Amygdala (tissue), 56 donors: ENCODE measurements around the gene CHST12.

Source experiments
- DNase-seq, 56 donors: peaks; one replicate each; lab custom pipeline; 2025; lab: John Stamatoyannopoulos, UW

CHST12 gene

DNA sequence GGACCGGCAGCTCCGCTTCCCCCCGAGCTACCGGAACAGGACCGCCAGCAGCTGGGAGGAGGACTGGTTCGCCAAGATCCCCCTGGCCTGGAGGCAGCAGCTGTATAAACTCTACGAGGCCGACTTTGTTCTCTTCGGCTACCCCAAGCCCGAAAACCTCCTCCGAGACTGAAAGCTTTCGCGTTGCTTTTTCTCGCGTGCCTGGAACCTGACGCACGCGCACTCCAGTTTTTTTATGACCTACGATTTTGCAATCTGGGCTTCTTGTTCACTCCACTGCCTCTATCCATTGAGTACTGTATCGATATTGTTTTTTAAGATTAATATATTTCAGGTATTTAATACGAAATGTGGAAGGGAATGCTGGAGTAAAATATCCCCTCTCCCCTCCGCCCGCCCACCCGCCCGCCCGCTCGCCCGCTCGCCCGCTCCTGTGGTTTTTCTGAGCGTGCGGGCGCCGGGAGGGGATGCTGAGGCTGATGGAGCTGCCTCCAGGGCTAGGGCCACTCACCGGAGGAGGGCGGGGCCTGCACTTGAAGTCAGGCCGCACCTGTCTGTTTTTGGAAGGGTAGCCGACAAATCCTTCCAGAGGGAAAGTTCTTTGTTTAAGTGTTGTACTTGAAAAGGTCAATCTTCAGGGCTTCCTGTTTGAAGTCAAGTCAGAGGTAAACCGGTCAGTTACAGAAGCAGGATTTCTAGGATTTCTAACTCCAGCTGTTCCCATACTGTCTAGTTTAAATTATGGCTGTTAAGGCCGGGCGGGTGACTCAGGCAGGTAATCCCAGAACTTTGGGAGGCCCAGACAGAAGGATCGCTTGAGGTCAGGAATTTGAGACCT is 30.5 kb downstream of the CHST12 start:
- no peak for DNase-seq

DNA sequence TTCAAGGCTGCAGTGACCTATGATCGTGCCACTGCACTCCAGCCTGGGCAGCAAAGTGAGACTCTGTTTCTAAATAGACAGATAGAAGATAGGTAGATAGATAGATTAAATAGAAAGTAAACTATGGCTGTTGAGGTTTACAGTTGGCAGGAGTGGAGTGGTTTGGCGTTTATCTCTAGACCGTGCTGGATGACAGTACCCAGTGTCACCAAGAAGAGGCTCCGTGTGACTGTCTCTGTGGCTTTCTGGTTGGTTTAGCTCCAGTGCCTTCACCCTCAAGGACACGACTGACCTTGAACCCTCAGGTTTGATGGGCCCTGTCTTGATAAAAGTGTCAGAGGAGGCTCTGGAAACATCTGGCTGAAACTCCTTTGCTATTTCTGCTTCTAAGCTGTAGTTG is 31.7 kb downstream of the CHST12 start:
- DNase-seq, result no peak

DNA sequence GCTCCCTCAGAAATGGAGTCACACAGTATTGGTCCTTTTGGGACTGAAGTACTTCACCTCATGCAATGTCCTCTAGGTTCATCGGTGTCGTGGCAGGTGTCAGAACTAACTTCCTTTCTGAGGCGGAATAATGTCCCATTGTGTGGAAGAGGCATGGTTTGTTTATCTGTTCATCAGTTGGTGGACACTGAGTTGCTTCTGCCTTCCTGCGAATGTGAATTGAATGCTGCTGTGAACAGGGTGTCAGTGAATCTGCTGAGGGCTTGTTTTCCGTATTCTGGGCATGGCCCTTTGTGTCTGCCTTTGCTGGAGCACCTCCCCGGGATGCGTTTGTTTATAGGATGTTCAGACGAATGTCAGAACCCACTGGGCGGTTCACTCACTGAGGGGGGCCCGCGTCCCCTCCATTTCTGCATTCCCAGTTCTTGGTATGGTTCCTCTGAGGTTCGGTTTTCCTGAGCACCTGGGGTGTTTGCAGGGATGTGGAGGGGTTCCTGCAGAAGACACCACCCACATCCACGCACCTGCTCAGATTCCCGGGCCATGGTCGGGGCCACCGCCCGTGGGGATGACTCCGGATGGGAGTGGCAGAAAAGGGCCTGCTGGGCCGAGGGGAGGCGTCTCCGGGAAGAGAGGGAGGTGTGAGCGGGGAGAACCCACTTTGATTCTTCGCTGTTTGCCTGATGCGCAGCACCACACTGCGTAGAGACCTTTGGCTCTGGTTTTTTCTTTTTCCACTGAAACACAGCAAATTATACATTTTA is 33.1 kb downstream of the CHST12 start:
- peak in 1 of 56 donors; percentile 10 for DNase-seq

DNA sequence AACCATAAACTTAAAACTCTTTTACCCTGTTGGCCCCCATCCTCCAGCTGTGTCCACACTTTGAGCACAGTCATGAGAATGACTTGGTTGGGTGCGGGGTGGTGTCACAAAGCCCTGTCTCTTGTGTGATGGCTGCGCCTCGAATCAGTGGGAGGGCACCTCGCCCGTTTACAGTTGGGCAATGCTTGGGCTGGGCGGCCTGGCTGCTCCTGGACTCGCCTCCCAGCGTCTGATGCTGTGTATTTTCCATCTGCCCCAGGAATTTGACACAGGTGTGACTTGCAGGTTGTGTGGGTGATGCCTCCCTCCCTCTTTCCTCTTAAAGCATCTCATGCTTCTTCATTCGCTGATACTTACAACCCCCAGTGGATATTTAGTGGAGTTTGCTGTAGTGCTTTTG is 33.7 kb downstream of the CHST12 start:
- DNase-seq, result no peak

DNA sequence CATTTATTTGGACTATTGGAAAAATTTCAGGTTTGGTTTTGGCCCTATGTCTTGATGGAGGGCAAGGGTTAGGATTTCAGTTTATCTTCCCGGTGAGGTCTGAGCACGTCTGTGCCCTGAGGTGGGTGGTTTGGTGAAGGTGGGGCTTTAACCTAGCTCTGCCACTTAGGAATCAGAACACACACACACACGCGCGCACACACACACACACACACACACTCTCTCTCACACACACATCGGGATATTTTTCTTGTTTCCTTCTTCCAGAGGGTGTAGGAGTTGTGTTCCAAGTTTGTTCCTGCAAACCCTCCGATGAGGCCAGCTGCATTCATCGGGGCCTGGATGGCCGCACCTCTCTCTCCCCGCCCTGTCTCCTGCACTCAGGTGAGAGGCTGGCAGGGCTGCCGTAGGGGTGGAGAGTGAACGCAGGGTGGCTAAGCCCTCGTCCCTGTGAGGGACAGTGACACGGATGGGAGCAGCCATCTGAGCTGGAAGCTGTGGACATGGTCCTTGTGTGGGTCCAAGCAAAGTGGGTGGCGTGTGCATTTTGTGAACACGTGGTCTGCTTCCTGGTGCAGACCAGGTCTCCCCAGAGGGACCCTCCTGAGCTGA is 34.2 kb downstream of the CHST12 start:
- DNase-seq, result no peak

GRCh38 chr7:2438186-2438585 is 34.8 kb downstream of the CHST12 start:
- DNase-seq, result no peak

DNA sequence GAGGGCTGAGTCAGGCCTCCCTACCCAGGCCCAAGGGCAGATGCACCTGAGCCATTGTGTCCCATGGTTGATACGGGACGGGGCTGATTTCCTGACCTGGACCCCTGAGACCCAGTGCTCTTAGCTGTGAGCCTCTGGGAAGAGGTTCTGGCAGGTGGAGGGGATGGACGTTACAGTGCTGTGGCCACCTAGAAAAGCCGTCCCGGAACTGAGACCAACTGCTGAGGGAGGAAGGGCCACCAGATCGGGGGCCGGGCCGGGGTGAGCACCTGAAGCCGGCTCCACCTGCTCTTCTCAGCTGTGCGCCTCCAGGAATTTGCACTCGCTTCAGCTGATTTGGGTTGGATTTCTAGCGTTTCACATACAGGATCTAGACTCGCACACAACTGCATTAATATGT is 35.4 kb downstream of the CHST12 start:
- no peak for DNase-seq

- DNase-seq, result no peak
Measured at GRCh38 chr7:2440608-2441245, 37.3 kb downstream of the CHST12 start.

DNA sequence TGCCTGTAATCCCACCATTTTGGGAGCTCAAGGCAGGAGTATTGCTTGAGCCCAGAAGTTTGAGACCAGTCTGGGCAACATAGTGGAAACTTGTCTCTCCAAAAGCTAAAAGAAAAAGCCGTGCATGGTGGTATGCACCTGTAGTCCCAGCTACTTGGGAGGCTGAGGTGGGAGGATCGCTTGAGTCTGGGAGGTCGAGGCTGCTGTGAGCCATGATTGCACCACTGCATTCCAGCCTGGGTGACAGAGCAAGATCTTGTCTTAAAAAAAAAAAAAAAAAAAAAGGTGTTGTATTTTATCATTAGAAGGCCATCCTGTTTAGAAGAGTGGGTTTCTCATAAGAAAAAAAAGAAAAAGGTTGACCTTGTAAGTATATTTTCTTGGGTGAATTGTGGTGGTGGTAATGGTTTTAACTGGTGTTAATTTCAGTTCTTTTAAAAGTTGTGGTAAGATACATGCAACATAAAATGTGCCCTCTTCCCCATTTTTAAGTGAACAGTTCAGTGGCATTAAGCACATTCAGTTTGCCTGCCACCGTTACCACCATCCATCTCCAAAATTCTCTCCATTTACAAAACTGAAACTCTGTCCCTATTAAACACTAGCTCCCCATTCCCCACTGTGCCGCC is 38.1 kb downstream of the CHST12 start:
- no peak for DNase-seq

DNA sequence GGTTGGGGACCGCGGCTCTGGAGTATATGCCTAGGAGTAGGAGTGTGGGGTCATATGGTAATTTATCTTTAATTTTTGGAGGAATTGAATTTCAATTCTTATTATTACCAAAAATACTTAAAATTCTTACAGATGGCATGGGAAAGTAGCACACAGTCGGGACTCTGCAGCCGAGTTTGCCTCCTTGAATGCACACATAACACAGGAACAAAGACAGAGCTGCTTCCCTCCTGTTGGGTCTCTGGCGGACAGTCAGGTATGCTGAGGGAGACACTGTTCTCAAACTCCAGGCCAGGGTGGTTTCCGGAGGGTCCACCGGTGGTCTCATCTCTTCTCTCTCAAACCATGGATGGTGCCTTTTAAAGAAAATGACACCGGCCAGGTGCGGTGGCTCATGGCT is 40.1 kb downstream of the CHST12 start:
- DNase-seq, result no peak

DNA sequence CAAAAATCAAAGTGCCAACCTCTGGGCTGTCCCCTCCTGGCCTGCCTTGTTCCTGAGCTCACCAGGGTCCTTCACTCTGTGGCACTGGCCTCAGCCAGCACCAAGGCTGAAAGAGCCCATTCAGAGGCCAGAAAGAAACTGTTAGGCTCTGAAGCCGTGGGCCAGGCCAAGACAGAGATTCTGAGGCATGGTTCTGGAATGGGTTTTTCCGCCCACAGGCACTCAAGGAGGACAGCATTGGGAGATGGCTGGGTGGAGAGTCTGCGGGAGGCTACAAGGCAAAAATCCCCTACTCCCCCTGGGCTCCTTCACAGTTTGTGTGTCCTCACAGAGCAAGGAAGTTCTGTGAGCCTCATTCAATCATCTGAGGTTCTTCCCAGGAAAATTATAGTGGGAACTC is 41.1 kb downstream of the CHST12 start:
- DNase-seq, result peak in 14 of 56 donors; percentile 7 to 51 (median 30)

- DNase-seq, result peak in 6 of 56 donors; percentile 11 to 59 (median 21)
Measured at GRCh38 chr7:2445047-2445446, 41.6 kb downstream of the CHST12 start.

- DNase-seq, result peak in 23 of 56 donors; percentile 18 to 71 (median 44)
Measured at GRCh38 chr7:2445898-2446555, 42.6 kb downstream of the CHST12 start.

DNA sequence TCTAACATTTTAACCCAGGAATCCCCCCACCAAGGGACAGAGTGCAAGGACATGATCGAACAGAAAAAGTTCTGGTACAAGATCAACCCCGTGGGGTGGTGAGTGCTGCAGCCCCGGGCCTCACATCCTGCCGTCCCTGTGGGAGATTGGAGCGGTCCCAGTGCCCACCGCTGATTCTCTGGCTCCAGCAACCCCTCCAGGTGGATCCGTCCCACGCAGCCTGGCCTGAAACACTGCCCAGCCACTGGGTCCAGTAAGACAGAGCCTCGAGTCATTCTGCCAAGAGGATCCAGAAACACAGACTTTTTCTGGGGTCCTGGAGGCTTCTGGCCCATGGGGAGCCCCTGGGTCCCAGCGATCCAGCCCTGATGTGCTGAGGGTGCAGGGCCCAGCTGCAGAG is 43.3 kb downstream of the CHST12 start:
- DNase-seq, result no peak

GRCh38 chr7:2450198-2451107 is 47.0 kb downstream of the CHST12 start:
- DNase-seq, result no peak

DNA sequence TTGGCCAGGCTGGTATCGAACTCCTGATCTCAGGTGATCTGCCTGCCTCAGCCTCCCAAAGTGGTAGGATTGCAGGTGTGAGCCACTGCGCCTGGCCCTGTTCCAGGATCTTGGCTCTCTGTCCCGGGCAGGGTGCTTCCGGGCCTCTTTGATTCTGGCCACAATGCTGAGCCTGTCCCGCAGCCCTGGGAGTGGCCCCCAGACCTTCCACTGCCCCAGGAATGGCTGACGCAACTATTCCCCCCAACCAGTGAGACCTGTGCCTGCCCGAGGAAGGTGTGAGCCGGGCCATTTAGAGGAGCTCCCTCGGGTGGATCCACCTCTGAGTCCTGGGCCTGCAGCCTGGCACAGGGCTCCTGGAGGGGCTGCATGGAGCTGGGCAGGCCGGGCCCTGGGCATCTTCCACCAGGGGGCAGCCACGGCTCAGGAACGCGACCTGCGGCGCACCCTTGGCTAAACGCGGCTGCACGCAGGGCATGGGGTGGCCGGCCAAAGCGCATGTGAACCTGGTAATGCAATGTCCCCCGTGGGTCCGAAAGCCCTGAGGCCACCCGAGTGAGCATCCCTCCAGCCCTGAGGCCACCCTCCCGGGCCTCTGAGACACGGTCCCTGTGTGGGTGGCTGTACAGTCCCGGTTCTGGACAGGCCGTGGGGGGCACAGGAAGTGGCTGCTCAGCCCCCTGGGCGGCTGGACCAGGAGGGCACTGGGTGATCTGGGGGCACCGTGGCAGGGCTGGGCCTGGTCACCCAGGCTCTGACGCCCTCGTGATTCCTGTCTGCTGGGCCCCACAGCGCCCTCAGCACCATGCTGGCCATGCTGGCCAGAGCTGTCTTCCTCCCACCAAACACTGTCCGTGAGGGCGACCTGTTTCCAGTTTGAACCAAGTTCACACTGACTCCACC is 48.0 kb downstream of the CHST12 start:
- DNase-seq, result peak in 48 of 56 donors; percentile 15 to 86 (median 59)

DNA sequence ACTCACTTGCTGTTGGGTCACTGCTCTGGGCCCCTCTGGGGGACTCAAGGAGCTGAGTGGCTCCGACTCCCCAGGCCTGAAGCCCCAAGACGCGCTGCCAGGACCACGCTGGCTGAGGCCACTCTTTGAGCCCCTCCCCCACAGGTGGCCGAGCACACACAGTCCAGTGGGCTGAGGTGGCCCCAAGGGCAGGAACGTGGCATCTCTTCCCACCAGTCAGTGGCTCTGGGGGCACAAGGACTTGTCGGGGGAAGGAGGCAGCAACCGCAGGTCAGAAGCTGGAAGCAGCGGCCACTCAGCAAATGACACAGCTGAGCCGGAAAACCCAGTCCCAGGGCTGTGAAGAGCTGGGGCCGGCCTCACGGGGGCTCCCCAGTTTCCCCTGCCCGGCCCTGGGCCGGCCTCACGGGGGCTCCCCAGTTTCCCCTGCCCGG is 48.7 kb downstream of the CHST12 start:
- DNase-seq, result peak in 1 of 56 donors; percentile 31
